SH-SY5Y (cell line): Measurements from ENCODE around the gene NEGR1.

Source experiments
- GATA2 ChIP-seq: IDR thresholded peaks from 2 replicates; pipeline ENCODE4 v1.6.1; 2011; ENCODE audit warnings: mild to moderate bottlenecking, low read depth, low read length
- GATA3 ChIP-seq: IDR thresholded peaks from 2 replicates; pipeline ENCODE4 v1.6.1; 2011; ENCODE audit warnings: low read depth, mild to moderate bottlenecking, low read length, moderate library complexity

Gene NEGR1

GRCh38 chr1:71687376-71687775 is 595.0 kb downstream of the NEGR1 start:
- TF ChIP-seq GATA3: no peak
- TF ChIP-seq GATA2: no peak

DNA sequence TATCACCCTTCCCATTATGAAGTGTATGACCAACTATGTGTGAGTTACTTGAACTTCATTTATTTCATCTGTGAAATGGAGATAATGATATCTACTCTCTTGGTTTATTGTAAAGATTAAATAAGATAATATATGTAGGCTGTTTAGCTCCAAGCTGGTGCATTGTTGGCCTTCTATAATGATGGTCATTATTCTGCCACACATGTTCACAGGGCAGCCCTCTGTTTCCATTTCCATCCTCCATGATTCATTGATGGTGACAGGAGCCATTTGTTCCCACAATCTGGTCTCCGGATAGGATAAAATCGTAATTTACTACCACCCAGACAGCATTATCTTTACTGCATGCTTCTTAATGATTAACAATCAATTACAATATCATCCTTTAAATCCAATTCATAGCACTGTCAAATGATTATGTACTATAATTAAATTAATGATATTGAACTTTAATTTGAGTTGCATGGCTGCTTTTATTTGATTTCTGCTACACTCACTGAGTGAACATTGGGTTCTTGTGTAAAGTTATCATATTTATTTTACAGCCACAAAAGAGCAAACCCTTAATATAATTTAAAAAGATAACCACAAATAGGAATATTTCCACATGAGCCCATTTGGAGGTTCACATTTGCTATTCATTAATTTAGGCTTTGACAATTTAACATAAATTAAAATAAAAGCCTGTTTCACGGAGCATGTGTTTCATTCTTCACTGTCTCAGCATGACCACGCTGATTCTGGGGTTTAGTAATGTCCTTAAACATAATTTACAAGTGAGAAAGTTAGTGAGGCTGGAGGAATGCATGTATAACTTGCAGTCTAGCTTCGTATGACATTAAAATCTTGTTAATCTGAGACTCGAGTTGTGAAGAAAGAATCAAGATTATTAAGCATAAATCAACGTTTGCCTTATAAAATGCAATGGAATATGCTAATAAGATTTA is 605.1 kb downstream of the NEGR1 start:
- TF ChIP-seq GATA2: 0 out of 2 replicates have a peak, but pooled peaks have one; percentile 27
- TF ChIP-seq GATA3: no peak

DNA sequence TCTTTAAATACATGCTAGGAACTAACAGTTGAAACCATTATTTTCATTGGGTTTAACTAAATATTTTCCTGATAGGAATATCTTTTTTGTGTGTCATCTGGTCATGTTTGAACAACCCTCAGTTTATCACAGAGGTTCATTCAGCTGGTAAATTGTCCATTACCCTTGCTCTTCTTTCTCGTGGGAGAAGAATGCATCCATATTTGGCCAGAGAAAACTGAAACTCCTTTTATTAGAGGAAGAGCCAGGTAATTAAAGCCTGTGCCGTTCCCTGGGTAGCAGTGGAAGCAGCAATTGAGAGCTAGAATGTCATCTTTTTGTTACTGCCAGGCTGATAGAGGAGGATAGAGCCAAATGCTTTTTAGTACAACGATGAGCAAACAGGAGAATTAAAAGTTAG is 614.3 kb downstream of the NEGR1 start:
- no peak for TF ChIP-seq GATA2
- TF ChIP-seq GATA3: no peak

DNA sequence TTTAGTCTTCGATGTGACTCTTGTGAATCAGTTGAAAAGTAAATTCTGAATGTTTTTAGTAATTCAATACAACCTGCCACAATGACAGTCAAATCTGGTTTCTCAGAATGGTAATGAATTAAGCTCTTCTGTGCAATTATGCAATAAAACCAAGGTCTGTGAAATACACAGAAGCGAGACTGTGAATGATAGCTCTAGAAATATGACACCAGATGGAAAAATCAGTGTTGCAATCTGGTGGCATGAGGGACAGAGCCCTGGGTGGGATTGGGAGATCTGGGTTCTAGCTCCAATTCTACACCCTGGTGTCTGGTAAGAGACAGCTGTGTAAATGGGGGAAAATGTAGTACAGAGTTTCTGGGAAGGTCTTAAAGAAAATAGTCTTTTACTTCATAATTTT is 615.1 kb downstream of the NEGR1 start:
- TF ChIP-seq GATA2 (no peak), GATA3 (no peak)

DNA sequence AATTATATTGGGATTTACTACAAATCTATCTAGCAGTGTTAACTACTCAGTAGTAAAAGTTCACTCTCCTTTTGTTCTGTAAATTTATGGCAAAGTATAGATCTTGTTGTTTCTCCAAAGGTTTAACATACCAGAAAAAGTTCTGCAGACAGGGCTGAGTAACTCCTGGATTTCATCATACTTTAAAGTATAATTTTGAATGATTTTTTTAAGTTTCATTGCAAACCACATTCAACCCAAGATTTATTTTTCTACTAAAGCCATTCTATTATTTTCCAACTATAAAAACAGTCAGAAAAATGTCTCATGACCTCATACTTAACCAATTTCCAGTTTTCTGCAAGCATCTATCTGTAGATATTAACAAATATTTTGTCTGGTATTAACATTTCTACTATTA is 615.7 kb downstream of the NEGR1 start:
- no peak for TF ChIP-seq GATA2

DNA sequence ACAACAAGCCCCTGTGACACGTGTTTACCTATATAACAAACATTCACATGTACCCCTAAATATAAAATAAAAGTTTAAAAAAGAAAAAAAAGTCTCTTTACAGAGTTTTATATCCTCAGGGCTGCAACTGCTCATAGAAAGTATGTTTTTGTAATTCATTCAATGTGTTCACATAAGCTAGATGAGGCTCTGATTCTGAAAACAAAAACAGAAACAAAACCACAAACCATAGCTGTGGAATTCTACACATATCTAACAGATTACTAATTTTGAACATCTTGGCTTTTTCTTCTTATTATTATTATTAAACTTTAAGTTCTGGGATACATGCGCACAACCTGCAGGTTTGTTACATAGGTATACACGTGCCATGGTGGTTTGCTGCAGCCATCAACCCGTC is 621.9 kb downstream of the NEGR1 start:
- TF ChIP-seq GATA2: no peak
- no peak for TF ChIP-seq GATA3

- TF ChIP-seq GATA3 (no peak), GATA2 (no peak)
Measured at GRCh38 chr1:71657891-71658679, 624.3 kb downstream of the NEGR1 start.

DNA sequence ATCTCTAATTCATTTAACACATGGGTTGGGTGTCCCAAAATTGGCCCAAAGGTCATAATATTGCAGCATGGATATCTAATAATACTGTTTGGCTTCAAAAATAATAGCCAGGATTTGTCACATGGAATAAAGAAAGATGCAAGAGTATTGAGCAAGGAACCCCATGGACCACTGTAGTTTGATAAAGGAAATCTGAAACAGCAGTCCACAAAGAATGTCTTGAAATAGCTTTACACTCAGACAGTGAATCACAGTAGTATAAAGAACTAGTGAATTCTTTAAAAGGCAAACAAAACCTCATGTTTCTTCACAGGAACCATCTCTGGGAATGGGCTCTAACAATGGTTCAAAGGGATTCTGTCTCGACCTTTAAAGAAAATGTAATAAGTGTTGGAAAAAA is 625.4 kb downstream of the NEGR1 start:
- TF ChIP-seq GATA2: no peak
- TF ChIP-seq GATA3: no peak

DNA sequence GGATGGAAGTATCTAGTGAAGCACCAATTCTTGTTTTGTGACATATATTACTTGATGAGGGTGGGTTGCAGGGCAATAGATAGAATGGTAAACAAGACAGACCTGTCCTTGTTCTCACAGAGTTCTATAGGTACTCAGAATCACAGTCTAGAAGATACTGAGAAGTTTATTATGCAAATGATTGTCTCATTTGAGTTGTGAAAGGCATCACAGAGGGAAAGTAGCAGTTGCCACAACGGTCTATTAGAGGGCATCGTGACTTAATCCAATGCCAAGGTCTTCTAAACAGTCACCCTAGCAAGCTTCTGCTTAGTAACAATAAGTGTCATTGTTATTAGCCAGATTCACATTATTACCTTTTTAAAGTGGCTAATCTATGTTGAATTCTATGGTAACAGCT is 626.7 kb downstream of the NEGR1 start:
- TF ChIP-seq GATA3 (no peak), GATA2 (no peak)

DNA sequence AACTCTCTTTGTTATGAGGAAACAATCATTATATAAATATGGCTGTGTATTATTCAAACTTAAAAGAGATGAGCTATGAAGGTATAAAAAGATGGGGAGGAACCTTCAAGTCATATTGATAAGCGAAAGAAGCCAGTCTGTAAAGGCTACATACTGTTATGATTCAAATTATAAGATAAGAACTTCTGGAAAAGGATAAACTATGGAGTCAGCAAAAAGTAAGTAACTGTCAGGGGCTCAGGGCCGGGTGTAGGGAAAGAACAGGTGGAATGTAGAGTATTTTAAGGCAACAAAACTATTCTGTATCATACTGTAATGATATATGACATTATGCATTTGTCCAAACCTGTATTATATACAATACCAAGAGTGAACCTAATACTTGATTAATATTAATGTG is 628.4 kb downstream of the NEGR1 start:
- TF ChIP-seq GATA3 (no peak), GATA2 (no peak)

GRCh38 chr1:71651214-71651613 is 631.1 kb downstream of the NEGR1 start:
- TF ChIP-seq GATA3 (no peak), GATA2 (no peak)

DNA sequence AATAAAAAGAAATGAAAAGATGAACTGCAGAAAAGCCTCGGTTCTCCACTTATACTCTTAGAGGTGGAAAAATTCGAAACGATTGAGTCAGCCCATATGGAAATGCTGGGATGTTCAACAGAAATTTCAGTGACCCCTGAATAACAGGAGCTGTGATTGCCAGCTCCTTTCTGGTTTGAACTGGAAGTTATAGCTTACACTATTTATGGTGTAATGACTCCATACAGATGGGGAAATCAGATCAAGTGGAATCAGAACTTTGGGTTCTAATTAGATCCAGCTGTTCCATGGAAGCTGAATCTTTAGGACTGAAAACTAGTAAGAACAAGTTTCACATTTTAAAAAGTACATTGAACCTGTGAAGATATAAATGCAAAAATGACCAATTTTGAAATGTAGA is 632.2 kb downstream of the NEGR1 start:
- TF ChIP-seq GATA3 (peak; percentile 47), GATA2 (peak; percentile 13; the same call in 1 of the 2 replicates)

DNA sequence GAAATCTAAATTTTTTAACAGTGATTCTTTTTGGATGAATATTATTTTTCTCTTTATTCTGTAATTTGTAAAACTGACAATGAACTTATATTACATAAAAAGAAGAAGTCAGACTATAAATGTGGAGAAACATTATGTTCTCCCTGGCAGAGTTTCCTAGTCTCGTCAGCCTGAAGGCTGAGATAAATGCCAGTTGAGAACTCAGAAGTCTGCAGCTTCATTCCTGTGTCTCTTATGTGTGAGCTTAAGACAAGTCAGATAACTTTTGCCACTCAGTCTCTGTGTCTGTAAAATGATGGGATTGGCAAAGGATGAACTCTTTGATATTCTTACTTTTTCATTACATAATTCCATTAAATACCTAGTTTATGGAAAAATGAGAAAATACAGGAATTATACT is 632.7 kb downstream of the NEGR1 start:
- TF ChIP-seq GATA2 (no peak), GATA3 (no peak)

DNA sequence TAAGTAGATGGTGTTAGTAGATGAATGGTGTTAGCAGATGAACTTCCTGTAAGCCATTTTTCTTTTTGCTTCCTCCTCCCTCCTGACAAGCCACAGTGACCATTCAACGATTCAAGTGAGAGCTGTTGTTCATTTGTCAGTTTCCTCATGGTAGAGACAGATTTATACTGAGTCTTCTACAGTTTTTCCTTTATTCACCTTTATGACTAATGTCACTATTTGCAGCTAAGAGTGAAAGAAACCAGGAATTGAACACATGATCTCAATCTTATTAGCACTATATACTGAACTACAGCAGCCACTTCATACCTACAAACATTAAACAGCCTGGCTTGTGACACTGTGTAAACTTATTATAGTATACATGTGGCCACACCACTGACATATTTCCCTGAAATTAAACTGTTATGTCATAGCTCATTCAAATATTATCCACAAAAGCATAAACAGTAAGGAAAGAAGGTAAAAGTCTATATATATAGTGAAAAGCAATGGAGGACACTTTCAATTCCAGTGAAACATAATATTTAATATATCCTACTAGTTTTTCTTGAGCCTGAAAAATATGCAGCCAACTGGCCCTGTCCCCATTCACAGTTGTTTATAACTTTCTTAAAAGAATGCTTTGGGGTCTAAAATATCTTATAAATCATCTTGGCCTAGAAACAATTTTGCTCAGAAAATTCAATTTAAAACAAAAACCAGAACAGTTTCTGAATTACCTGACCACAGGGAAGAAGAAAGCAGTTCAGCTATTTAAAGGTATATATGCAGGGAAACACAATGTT is 634.6 kb downstream of the NEGR1 start:
- TF ChIP-seq GATA3 (no peak), GATA2 (no peak)

DNA sequence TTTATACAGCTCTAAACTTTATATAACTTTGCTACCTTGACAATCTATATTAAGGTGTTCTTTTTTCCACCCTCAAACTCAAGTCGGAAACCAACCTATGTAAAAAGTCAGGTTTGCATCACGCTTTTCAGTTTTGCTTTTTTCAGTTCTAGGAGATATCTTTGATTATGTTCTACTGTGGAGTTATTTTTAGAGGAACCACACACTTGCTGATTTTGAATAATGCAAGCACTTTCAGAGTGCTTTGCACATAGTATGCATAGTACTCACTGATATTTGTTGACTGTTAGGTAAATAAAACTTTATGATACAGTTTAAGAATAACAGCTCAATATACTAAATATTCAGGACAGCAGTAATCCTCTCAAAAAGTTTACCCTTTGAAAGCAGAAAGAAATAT is 637.3 kb downstream of the NEGR1 start:
- TF ChIP-seq GATA2 (no peak), GATA3 (no peak)
